IgD-negative memory B cell (primary cell): Measurements from ENCODE around the gene HOXA11. TPM values are rescaled to one million over a fixed set of nuclear protein-coding genes. Genes with fewer than 3 reads are reported as not detected.

ENCODE experiments used
- H3K27ac Mint-ChIP-seq, 3 donors: one replicate each; pipeline ENCODE4 v1.8.0; 2020 to 2022; ENCODE audit warnings: mild to moderate bottlenecking in 3 of 3, mixed read lengths in 3 of 3, moderate library complexity in 1 of 3
- H3K27me3 Mint-ChIP-seq: one replicate; pipeline ENCODE4 v1.8.0; 2021; ENCODE audit warnings: mixed read lengths
- H3K36me3 Mint-ChIP-seq: one replicate; pipeline ENCODE4 v1.8.0; 2020; ENCODE audit warnings: mild to moderate bottlenecking, mixed read lengths
- H3K4me1 Mint-ChIP-seq, 3 donors: one replicate each; pipeline ENCODE4 v1.8.0; 2020 to 2022; ENCODE audit warnings: mixed read lengths in 3 of 3, mild to moderate bottlenecking in 1 of 3
- H3K4me3 Mint-ChIP-seq, 4 donors: one replicate each; pipeline ENCODE4 v1.8.0; 2020 to 2022; ENCODE audit warnings: mild to moderate bottlenecking in 4 of 4, mixed read lengths in 4 of 4, moderate library complexity in 3 of 4
- H3K9me3 Mint-ChIP-seq, 3 donors: one replicate each; pipeline ENCODE4 v1.8.0; 2020 to 2021; ENCODE audit warnings: mixed read lengths in 3 of 3, mild to moderate bottlenecking in 1 of 3
- polyA plus RNA-seq: library from polyadenylated mRNA; unstranded; fragments of 300-500 nt; fragmentation: Illumina TruSeq; gene quantifications from one replicate; pipeline ENCODE4 v1.2.3, GENCODE V29; 2021

HOXA11 gene
- polyA plus RNA-seq, 1 donor from 2014 or later, result not detected

DNA sequence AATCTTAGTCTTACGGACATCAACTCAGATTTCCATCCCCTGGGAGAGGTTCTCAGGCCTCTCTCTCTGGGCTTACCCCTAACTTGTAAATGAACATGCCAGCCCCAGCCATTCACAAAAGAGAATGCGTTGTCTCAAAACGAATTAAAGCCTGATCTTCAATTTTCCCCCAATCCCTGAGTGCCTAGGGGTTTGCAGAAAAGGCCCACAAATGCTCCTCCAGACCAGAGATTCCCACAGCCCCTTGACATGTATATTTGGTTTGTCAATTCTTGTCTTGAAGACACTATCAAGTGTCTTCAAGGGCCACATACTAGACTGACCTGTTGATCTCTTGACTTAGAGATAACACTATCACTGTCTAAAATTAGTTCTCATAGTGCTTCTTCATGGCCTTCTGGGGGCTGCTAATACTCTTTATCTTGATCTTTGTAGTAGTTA is 26.8 kb upstream of the HOXA11 start:
- peaks cover 4 to 10% (median 6%) of the 10 kb centered on the region in 3 donors for H3K4me1 Mint-ChIP-seq
- H3K9me3 Mint-ChIP-seq, result no peaks in the 10 kb centered on the region
- peaks cover 78% of the 10 kb centered on the region for H3K27me3 Mint-ChIP-seq
- peak overlapping the region in 1 of 3 donors; percentile 25 for H3K27ac Mint-ChIP-seq
- no peaks in the 10 kb centered on the region for H3K36me3 Mint-ChIP-seq
- peak overlapping the region in 1 of 4 donors; percentile 7 for H3K4me3 Mint-ChIP-seq

DNA sequence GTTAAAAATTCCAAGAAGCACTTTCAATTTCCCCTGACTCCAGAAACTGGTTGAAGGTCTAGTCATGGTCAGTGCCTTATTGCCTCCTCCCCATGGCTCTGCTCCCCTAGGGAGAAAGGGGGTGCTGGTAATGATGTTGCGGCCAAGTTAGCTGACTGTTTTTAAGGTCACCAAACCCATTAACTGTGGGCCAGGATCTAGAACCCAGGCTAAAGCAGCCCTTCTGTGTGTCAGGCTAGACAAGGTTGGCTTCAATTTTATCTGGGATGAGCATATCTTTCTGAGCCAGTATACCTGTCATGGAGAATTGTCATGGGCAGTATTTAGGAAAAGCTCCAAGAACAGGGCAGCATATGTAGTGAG is 26.0 kb upstream of the HOXA11 start:
- H3K27ac Mint-ChIP-seq, result peak overlapping the region in 1 of 3 donors; percentile 25
- H3K27me3 Mint-ChIP-seq, result peaks cover 78% of the 10 kb centered on the region
- H3K36me3 Mint-ChIP-seq, result no peaks in the 10 kb centered on the region
- H3K4me1 Mint-ChIP-seq, result peaks cover 4 to 11% (median 6%) of the 10 kb centered on the region in 3 donors
- no peak overlapping the region for H3K4me3 Mint-ChIP-seq
- no peaks in the 10 kb centered on the region for H3K9me3 Mint-ChIP-seq

DNA sequence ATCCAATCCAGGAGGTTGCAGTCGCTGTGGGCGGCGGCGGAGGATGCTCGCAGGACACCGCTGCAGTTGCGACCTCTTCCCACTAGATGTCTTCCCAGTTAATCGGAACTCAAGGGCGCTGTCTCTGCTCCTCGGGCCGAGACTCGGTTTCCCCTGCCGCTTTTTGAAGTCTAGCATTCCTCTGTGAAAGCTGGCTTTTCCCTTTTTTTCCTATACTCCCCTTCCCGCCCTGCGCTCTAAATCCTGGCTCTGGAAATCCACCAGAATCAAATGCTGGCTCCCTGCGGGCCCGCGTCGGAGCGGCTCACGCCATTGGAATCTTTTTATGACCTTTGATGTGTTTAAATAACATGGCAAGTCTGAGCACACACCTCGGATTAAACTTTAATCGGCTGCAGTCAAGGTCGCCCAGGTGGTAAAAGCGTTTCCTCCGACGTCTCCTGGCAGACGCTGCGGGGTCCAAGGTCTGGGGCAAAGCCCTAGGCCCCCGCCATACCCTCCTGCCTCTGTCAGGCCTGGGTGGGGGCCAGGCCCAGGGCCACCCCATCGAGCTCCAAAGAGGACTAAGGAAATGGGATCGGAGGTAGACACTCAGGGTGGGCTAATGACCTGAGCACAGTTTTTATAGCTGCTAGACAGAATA is 25.5 kb upstream of the HOXA11 start:
- Mint-ChIP-seq H3K36me3 (no peaks in the 10 kb centered on the region), H3K4me1 (peaks cover 4 to 15% (median 6%) of the 10 kb centered on the region in 3 donors), H3K9me3 (peaks cover 0 to 3% (median 0%) of the 10 kb centered on the region in 3 donors), H3K27me3 (peaks cover 80% of the 10 kb centered on the region), H3K27ac (peak overlapping the region in 1 of 3 donors; percentile 25), H3K4me3 (peak overlapping the region; percentile 53 to 89 (median 75))

DNA sequence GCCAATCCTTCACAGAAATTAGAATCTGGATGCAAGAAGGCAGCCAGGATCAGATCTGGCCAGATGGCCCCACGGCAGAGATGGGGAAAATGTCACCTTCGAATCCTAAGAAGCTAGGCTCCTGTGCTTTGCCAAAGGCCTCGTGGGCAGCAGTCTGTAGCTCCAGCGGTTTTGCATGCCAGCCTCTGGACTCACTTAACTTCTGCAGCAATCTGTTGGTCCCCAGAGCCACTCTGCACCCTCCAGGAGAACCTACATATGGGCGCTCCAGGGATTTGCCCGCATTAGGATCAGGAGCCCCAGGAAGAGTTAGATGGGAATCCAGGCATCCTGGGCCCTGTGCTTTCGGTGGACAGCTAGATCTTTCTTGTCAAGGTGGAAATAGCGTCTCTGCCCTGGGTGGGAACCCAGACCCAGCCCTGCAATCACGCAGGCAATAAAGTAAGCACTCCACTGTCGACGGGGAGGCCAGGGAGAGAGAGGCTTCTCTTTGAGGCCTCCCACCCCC is 25.0 kb upstream of the HOXA11 start:
- peak overlapping the region in 3 of 4 donors; percentile 53 to 89 (median 77) for H3K4me3 Mint-ChIP-seq
- H3K27ac Mint-ChIP-seq, result peak overlapping the region in 1 of 3 donors; percentile 50
- H3K4me1 Mint-ChIP-seq, result peaks cover 4 to 15% (median 8%) of the 10 kb centered on the region in 3 donors
- H3K9me3 Mint-ChIP-seq, result peaks cover 0 to 3% (median 0%) of the 10 kb centered on the region in 3 donors
- peaks cover 79% of the 10 kb centered on the region for H3K27me3 Mint-ChIP-seq
- no peaks in the 10 kb centered on the region for H3K36me3 Mint-ChIP-seq

DNA sequence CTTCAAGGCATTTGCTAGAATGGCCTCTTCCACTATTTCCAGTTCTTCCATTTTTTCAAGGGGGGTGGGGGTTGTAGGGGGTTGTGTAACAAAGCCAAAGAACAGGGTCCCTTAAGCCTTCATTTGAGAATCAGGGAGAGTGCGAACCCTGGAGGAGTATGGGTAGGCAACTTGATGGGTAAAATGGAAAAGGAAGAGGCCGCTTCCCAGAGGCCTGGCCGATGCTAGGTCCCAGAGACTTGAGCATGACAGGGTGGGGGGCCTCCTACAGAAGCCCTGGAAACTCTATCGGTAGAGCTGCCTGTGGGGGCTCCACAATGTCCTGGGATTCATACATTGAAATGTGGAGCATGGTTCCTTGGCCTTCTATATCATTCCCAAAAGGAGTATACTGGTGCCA is 24.0 kb upstream of the HOXA11 start:
- H3K27me3 Mint-ChIP-seq, result peaks cover 78% of the 10 kb centered on the region
- H3K36me3 Mint-ChIP-seq, result no peaks in the 10 kb centered on the region
- H3K4me3 Mint-ChIP-seq, result peak overlapping the region in 1 of 4 donors; percentile 5
- peaks cover 4 to 19% (median 8%) of the 10 kb centered on the region in 3 donors for H3K4me1 Mint-ChIP-seq
- peaks cover 0 to 3% (median 0%) of the 10 kb centered on the region in 3 donors for H3K9me3 Mint-ChIP-seq
- peak overlapping the region; percentile 28 to 81 (median 50) for H3K27ac Mint-ChIP-seq

DNA sequence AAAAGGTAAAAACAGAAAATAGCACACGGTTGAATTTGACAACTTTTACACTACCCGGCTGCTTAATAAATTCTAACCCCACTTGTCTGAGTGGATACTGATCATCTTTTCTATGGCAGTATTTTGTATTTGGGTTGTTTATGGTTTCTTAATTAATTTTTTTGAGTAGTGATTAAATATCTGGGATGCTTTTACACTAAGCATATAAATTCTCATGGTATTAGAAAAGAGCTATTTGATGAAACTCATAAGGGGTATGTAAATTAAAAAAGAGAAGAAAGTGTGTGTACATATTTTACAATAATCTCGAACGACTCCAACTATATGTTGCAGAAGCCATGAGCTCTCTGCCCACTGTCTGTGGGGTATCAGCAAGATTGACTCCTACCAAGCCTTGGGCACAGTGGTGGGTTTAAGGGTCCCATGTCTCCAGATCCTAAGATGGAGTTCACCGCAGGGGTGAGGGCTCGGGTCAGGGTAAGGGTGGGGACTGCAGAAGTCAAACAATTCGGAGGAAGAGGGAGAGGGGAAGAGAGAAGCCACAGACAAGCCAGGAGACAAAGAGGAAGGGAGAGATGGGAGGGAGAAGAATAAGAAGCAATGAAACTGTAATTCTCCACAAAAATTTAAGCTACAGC is 22.4 kb upstream of the HOXA11 start:
- Mint-ChIP-seq H3K4me3 (peak overlapping the region in 1 of 4 donors; percentile 4), H3K27ac (peak overlapping the region in 1 of 3 donors; percentile 95), H3K9me3 (peaks cover 0 to 3% (median 1%) of the 10 kb centered on the region in 3 donors), H3K36me3 (no peaks in the 10 kb centered on the region), H3K27me3 (peaks cover 82% of the 10 kb centered on the region), H3K4me1 (peaks cover 4 to 26% (median 8%) of the 10 kb centered on the region in 3 donors)

DNA sequence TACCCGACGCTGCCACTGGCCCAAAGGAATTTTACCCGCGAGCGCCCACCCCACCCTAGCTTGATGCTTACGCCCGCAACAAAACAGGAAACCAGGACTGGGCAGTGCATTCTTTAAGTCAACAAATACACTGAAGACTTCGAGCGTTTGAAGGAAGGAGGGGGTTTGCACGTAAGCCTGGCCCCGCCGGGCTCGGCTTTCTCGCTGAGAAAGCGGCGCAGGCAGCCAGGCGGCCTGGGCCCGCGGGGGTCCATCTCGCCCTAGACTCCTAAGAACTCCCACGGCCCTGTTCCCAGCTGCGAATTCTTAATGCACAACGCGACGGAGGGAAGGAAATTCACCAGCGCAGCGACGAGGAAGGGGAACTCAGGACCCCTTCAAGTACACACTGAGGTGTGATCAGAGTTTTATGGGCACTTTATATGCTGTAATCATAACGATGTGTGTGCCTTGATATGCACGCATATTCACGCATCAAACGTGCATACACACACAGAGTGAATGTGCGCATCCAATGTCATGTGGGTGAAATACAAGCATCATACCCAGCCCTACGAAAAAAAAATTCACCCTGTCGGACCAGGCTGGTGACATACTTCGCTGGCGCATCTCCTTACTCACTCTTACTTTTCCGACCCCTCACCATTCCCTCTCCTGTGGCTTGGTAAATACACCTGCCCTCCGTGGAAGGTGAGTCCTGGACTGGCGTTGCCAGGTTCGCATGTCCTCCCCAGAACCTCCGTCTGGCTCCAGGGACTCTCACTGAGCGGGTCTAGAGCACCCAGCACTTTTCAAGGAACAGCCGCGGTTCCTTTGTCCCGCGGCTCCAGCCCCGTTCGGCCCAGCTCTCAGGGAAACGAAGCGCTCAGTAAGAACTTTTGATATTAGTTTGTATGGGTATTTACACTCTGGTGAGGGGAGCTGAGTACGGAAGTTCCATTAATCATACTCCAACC is 20.6 kb upstream of the HOXA11 start:
- Mint-ChIP-seq H3K9me3 (peaks cover 0 to 3% (median 1%) of the 10 kb centered on the region in 3 donors), H3K36me3 (no peaks in the 10 kb centered on the region), H3K27ac (peak overlapping the region in 2 of 3 donors; percentile 91 to 95), H3K4me3 (peak overlapping the region in 1 of 4 donors; percentile 72), H3K27me3 (peaks cover 85% of the 10 kb centered on the region), H3K4me1 (peaks cover 7 to 34% (median 19%) of the 10 kb centered on the region in 3 donors)

DNA sequence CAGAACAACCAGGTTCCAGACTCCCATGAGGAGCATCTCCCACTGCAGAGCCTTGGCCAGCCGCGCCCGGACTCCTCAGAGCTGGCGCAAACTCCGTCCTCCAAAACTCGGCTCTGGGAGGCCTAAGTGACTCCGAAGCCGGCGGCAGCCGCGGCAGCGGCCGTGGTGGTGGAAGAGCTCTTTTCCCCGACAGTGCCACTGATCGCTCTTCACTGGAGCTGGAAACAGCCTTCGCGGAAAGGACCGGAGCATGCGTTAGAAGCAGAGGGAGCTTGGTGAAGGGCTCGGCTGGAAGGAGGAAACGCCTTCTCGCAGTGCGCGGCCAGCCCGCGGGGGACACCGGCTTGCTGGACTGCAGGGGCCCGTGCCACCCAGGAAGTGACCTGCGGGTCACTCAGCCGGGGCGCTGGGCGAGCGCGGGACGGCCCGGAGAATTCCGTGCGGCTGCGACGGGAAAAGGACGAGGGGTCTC is 19.9 kb upstream of the HOXA11 start:
- Mint-ChIP-seq H3K27ac (peak overlapping the region; percentile 10 to 95 (median 91)), H3K4me1 (peaks cover 4 to 32% (median 17%) of the 10 kb centered on the region in 3 donors), H3K27me3 (peaks cover 82% of the 10 kb centered on the region), H3K9me3 (peaks cover 0 to 3% (median 1%) of the 10 kb centered on the region in 3 donors), H3K4me3 (peak overlapping the region in 1 of 4 donors; percentile 56), H3K36me3 (no peaks in the 10 kb centered on the region)

DNA sequence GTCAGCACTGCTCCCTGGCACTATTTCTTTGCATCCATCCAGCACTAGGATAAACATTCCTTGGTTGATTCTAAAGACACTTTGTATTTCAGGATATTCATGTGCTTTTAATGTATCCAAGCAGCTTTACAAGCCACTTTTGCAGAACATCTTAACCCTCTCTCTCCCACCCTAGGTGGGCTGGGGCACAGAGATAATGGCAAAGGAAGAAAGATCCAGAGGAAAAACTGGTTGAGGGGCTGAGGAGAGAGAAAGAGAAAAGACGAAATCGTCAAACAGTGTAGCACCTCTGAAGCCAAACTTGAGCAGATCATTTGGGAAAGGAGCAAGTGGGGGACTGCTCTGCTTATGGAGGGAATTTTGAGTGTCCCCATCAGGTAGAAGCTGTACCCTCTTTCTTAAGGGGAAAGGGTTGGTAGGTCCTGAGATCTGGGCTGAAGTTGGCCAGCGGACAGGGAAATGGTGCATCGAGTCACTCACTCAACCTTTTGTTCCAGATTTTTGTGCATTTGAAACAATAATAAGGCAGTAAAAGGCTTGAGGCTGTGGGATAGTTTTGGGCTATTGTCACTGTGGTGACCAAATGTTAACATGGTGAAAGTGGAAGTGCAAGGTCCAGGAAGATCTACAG is 19.0 kb upstream of the HOXA11 start:
- peaks cover 78% of the 10 kb centered on the region for H3K27me3 Mint-ChIP-seq
- peak overlapping the region; percentile 1 to 95 (median 71) for H3K27ac Mint-ChIP-seq
- H3K36me3 Mint-ChIP-seq, result no peaks in the 10 kb centered on the region
- peaks cover 0 to 3% (median 1%) of the 10 kb centered on the region in 3 donors for H3K9me3 Mint-ChIP-seq
- H3K4me3 Mint-ChIP-seq, result peak overlapping the region in 2 of 4 donors; percentile 56 to 57
- peaks cover 4 to 32% (median 17%) of the 10 kb centered on the region in 3 donors for H3K4me1 Mint-ChIP-seq

DNA sequence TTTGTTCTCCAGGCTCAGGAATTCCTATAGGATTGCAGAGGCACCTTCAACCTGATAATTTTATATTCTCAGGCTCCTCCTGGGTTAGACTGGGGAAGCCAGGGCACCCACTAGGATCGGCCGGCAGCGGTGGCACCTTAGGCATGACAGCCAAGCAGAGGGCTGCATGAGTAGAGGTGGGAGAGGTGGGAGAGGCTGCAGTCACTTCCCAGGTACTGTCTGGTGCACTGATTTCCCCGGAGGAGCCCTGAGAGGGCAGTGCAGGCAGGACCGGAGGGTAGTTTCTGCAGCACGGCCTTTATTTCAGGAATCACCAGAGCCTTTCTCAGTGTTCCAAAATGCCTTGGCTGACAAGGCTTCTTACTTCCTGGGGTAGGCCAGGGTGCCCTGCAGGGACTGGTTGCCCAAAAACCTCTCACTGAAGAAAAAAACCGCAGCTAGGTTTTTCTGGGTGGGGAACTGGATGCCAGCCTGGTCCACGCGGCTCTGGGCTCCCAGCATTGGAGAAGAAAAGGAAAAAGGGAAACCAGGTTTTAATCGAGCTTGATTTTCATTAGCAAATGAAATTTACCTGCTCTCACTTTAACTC is 18.4 kb upstream of the HOXA11 start:
- peak overlapping the region; percentile 61 to 97 (median 95) for H3K27ac Mint-ChIP-seq
- H3K9me3 Mint-ChIP-seq, result peaks cover 0 to 3% (median 1%) of the 10 kb centered on the region in 3 donors
- H3K27me3 Mint-ChIP-seq, result peaks cover 81% of the 10 kb centered on the region
- H3K36me3 Mint-ChIP-seq, result no peaks in the 10 kb centered on the region
- peak overlapping the region in 2 of 4 donors; percentile 65 to 75 for H3K4me3 Mint-ChIP-seq
- H3K4me1 Mint-ChIP-seq, result peaks cover 4 to 32% (median 17%) of the 10 kb centered on the region in 3 donors

DNA sequence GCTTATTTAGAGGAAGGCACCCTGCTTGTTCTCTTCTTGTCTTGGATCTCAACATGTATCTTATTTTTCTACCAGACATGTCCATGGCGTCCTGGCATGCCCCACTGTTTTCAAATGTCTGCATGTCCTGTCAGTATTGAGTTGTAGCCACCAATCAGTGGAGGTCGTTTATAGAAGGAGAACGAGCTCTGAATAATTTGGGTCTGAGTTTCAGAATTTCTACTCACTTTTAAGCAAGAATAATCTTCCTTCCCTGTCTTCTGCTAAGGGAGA is 17.8 kb upstream of the HOXA11 start:
- peak overlapping the region; percentile 61 to 97 (median 95) for H3K27ac Mint-ChIP-seq
- no peaks in the 10 kb centered on the region for H3K36me3 Mint-ChIP-seq
- H3K4me1 Mint-ChIP-seq, result peaks cover 8 to 36% (median 19%) of the 10 kb centered on the region in 3 donors
- H3K4me3 Mint-ChIP-seq, result peak overlapping the region in 3 of 4 donors; percentile 65 to 75 (median 70)
- peaks cover 85% of the 10 kb centered on the region for H3K27me3 Mint-ChIP-seq
- H3K9me3 Mint-ChIP-seq, result peaks cover 0 to 5% (median 3%) of the 10 kb centered on the region in 3 donors

DNA sequence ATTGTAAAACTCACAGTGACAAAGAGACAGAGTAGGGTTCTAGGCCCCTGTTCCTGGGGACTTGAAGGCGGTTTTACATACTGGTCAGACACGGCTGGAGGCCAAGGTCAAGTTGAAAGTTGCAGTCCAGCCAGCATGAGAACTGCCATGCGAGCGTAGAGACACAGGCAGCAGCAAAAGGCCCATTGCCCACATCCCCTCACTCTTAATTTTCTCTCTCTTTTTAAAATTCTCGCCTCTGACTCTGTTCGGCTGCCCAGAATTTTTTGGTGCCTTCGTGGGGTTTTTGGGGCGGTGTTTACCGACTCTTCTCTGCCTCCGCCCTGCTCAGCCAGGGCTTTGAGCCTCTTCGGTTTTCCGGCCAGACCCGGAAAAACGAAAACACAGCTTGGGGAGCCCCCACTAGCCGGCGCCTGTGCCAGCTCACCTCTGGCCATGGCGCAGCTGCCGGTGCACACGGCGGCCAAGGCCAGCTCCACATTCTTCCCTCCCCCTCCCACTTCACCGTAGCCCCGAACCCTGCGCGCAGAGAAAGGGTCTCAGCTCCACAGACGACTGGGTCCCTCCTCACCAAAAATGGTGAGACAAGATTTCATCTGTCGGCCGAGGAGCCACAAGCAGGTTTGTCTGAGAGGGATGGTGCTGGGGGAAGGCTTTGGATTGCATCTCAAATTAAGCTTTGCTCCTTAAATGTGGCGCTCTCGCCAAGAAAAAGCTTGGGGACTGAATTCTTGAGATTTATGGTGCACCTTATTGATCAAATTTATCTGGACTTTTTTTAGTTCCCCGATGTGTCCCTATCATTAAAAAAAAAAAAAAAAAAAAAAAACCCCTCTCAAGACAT is 17.2 kb upstream of the HOXA11 start:
- peaks cover 8 to 36% (median 19%) of the 10 kb centered on the region in 3 donors for H3K4me1 Mint-ChIP-seq

DNA sequence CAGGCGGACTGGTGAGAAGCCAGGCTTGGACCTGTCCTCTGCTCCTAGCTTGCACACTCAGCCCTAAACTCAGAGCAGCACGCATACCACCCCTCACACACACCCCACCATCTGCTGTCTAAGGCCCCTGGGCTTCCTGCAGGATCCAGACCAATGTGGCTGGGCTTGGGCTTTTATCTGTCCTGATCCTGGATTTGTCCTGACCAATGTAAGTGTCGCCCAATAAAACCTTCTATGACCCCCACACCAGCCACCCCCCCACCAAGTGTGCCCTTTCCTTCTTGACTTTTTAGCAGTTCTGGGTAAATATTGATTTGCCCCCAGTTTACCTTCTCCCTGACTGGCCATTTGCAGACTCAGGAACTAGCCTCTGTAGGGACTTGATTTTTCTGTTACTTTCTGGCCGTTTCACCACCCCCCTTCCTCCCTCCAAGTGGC is 16.6 kb upstream of the HOXA11 start:
- Mint-ChIP-seq H3K27me3 (peaks cover 82% of the 10 kb centered on the region), H3K27ac (peak overlapping the region; percentile 86 to 95 (median 90)), H3K9me3 (peaks cover 0 to 5% (median 3%) of the 10 kb centered on the region in 3 donors), H3K36me3 (no peaks in the 10 kb centered on the region), H3K4me3 (peak overlapping the region; percentile 74 to 93 (median 84)), H3K4me1 (peaks cover 8 to 36% (median 19%) of the 10 kb centered on the region in 3 donors)

More for the DNA sequence above, 17.2 kb upstream of the HOXA11 start:
- H3K9me3 Mint-ChIP-seq, result peaks cover 0 to 5% (median 3%) of the 10 kb centered on the region in 3 donors
- peak overlapping the region; percentile 16 to 84 (median 74) for H3K4me3 Mint-ChIP-seq
- H3K27ac Mint-ChIP-seq, result peak overlapping the region; percentile 59 to 97 (median 95)
- H3K27me3 Mint-ChIP-seq, result peaks cover 85% of the 10 kb centered on the region
- no peaks in the 10 kb centered on the region for H3K36me3 Mint-ChIP-seq
